GM12864 (cell line): ENCODE measurements around the gene PPFIA4.

Experiments used
- DNase-seq: peaks from one replicate; pipeline ENCODE4 v3.0.0-alpha.2; 2011; ENCODE audit warnings: low read depth
- H3K4me3 ChIP-seq: 2 replicates; pipeline ENCODE4 v1.5.1; 2011; ENCODE audit warnings: mild to moderate bottlenecking, low read depth, low read length, control low read depth
- CTCF ChIP-seq: IDR thresholded peaks from 2 replicates; pipeline ENCODE4 v1.5.1; 2011; ENCODE audit warnings: low read depth, mild to moderate bottlenecking, moderate library complexity, low read length, control low read depth, inconsistent platforms; ENCODE audit errors: missing control alignments

Gene PPFIA4

GRCh38 chr1:203089001-203089650 is 62.8 kb downstream of the PPFIA4 start:
- no peak for DNase-seq
- TF ChIP-seq CTCF = no peak
- H3K4me3 ChIP-seq = no peak overlapping the region

- no peak for DNase-seq
- H3K4me3 ChIP-seq = no peak overlapping the region
- TF ChIP-seq CTCF = no peak
Observed at GRCh38 chr1:203089651-203090045, 63.4 kb downstream of the PPFIA4 start.

GRCh38 chr1:203090421-203091198 is 64.3 kb downstream of the PPFIA4 start:
- H3K4me3 ChIP-seq = no peak overlapping the region
- no peak for DNase-seq
- no peak for TF ChIP-seq CTCF

- no peak overlapping the region for H3K4me3 ChIP-seq
- no peak for TF ChIP-seq CTCF
- no peak for DNase-seq
Observed at GRCh38 chr1:203091199-203091477, 64.8 kb downstream of the PPFIA4 start.

- TF ChIP-seq CTCF = no peak
- no peak overlapping the region for H3K4me3 ChIP-seq
- no peak for DNase-seq
Observed at GRCh38 chr1:203091761-203092330, 65.6 kb downstream of the PPFIA4 start.

- DNase-seq = no peak
- no peak overlapping the region for H3K4me3 ChIP-seq
- TF ChIP-seq CTCF = no peak
Observed at GRCh38 chr1:203093754-203094410, 67.6 kb downstream of the PPFIA4 start.
